ENCODE measurements around the gene NYAP2.

GRCh38 chr2:225487878-225488416, 88.4 kb downstream of the NYAP2 start:
- TF ChIP-seq NFRKB (IDR thresholded peaks at IDR 0.05) (no peak), FOXA1 (IDR thresholded peaks at IDR 0.05) (no peak)

All from HEK293T (cell line).